ENCODE results near the gene MORN1.

- TF ChIP-seq CTCF (IDR thresholded peaks at IDR 0.05; ENCODE audit: low read length) (no peak), EZH2 (IDR thresholded peaks at IDR 0.05; ENCODE audit: borderline replicate concordance, low read length) (no peak)
Measured at GRCh38 chr1:2431518-2431917, 40.2 kb upstream of the MORN1 start.

Measured in OCI-LY1 (cell line).